HG02798 (cell line): Measurements from ENCODE around the gene RERGL.
"Not testable (repeated sequence)": the region's sequence is repeated elsewhere in the genome, so short reads cannot be mapped to it uniquely, and the experiment has no call there.

Experiments used
- ATAC-seq: cut with Tn5 transposase; IDR thresholded peaks from one replicate; pipeline ENCODE4 v1.9.1; 2021; ENCODE audit warnings: mild to moderate bottlenecking; ENCODE audit not compliant: unreplicated experiment, poor library complexity

RERGL gene

GRCh38 chr12:18040060-18040742, 49.8 kb downstream of the RERGL start:
- not testable (repeated sequence) for ATAC-seq
